Endodermal cell (in vitro differentiated cells): ENCODE results near the gene PDE4D. TPM values are rescaled to one million over a fixed set of nuclear protein-coding genes. Genes with fewer than 3 reads are reported as not detected.

Experiments
- DNase-seq: peaks from one replicate; pipeline ENCODE4 v3.0.0-alpha.2; 2017
- H3K27ac ChIP-seq: 2 replicates; pipeline ENCODE4 v1.5.1; 2013; ENCODE audit warnings: mild to moderate bottlenecking, low read depth, low read length, moderate library complexity
- H3K27me3 ChIP-seq: 2 replicates; pipeline ENCODE4 v1.6.1; 2013; ENCODE audit warnings: mild to moderate bottlenecking, low read length, moderate library complexity; ENCODE audit not compliant: insufficient read depth, control insufficient read depth, poor library complexity, severe bottlenecking
- H3K36me3 ChIP-seq: 2 replicates; pipeline ENCODE4 v1.7.0; 2013; ENCODE audit warnings: mild to moderate bottlenecking, low read length, moderate library complexity; ENCODE audit not compliant: control insufficient read depth, insufficient read depth
- H3K4me1 ChIP-seq: one replicate; pipeline ENCODE4 v1.7.0; 2013; ENCODE audit warnings: low read length; ENCODE audit not compliant: control insufficient read depth, insufficient read depth
- H3K4me3 ChIP-seq: 2 replicates; pipeline ENCODE4 v1.5.1; 2013; ENCODE audit warnings: mild to moderate bottlenecking, low read length, moderate library complexity
- H3K9ac ChIP-seq: 2 replicates; pipeline ENCODE4 v1.6.1; 2013; ENCODE audit warnings: mild to moderate bottlenecking, low read length, moderate library complexity; ENCODE audit not compliant: poor library complexity, severe bottlenecking; ENCODE audit errors: extremely low read depth
- H3K9me3 ChIP-seq: 2 replicates; pipeline ENCODE4 v1.6.1; 2013; ENCODE audit warnings: mild to moderate bottlenecking, low read length, moderate library complexity; ENCODE audit not compliant: control insufficient read depth
- H3K27ac Mint-ChIP-seq: 2 replicates; pipeline ENCODE4 v1.8.0; 2020; ENCODE audit warnings: mixed read lengths
- H3K27me3 Mint-ChIP-seq: 2 replicates; pipeline ENCODE4 v1.8.0; 2021; ENCODE audit warnings: mild to moderate bottlenecking, mixed read lengths; ENCODE audit not compliant: insufficient read depth
- H3K36me3 Mint-ChIP-seq: 2 replicates; pipeline ENCODE4 v1.8.0; 2020; ENCODE audit warnings: low read depth, mixed read lengths
- H3K4me1 Mint-ChIP-seq: 2 replicates; pipeline ENCODE4 v1.8.0; 2020; ENCODE audit warnings: mixed read lengths
- H3K4me3 Mint-ChIP-seq: 2 replicates; pipeline ENCODE4 v1.8.0; 2020; ENCODE audit warnings: mild to moderate bottlenecking, moderate library complexity, mixed read lengths
- H3K9me3 Mint-ChIP-seq: 2 replicates; pipeline ENCODE4 v1.8.0; 2020; ENCODE audit warnings: mild to moderate bottlenecking, mixed read lengths
- CTCF ChIP-seq: fragments of 200-600 bp; sonication (generic); conservative IDR thresholded peaks from 2 replicates; pipeline ENCODE4 v1.5.0; 2021; ENCODE audit warnings: antibody characterized with exemption, mild to moderate bottlenecking
- WGBS, 2 experiments: methylation state at CpG; one replicate each; pipeline versions ENCODE4 v1.1.5 to v1.1.7; 2013; ENCODE audit warnings: missing lambda C conversion rate in 2 of 2, mixed read lengths in 1 of 2; ENCODE audit not compliant: insufficient coverage in 1 of 2, insufficient read length in 1 of 2; 5-methylcytosine and 5-hydroxymethylcytosine counted together
- total RNA-seq, 2 donors: library from RNA; stranded (reverse); fragmentation: NEBNext Ultra II Directional in 1 of 2; extraction: Animal tissue kit (Norgen Biotek cat#: 25700) in 1 of 2; gene quantifications; 2 replicates in 1 of 2; 3 replicates in 1 of 2; pipeline ENCODE4 v1.2.1, GENCODE V29; 2021

The PDE4D gene
- total RNA-seq, 2 donors from 2014 or later, result 9.2 to 11.4 TPM

GRCh38 chr5:59789894-59790293, 103.6 kb downstream of the PDE4D start:
- no peaks in the 10 kb centered on the region for H3K36me3 ChIP-seq
- H3K9ac ChIP-seq, result no peak overlapping the region
- H3K4me1 ChIP-seq, result no peaks in the 10 kb centered on the region
- TF ChIP-seq CTCF, result no peak
- Mint-ChIP-seq H3K9me3 (no peaks in the 10 kb centered on the region), H3K36me3 (no peaks in the 10 kb centered on the region), H3K27ac (no peak overlapping the region), H3K4me1 (peaks cover 5% of the 10 kb centered on the region), H3K27me3 (no peaks in the 10 kb centered on the region), H3K4me3 (no peak overlapping the region)
- H3K27me3 ChIP-seq, result no peaks in the 10 kb centered on the region
- H3K9me3 ChIP-seq, result no peaks in the 10 kb centered on the region
- 80% methylated on average over 2 of the region's 2 CpGs; no CpG with 5 or more reads in 1 of the 2 experiments for WGBS, 2 experiments
- no peak for DNase-seq
- H3K4me3 ChIP-seq, result no peak overlapping the region
- H3K27ac ChIP-seq, result no peak overlapping the region

GRCh38 chr5:59789197-59789596, 104.3 kb downstream of the PDE4D start:
- Histone ChIP-seq H3K4me1 (no peaks in the 10 kb centered on the region), H3K27me3 (no peaks in the 10 kb centered on the region), H3K9me3 (no peaks in the 10 kb centered on the region), H3K4me3 (no peak overlapping the region), H3K36me3 (no peaks in the 10 kb centered on the region), H3K9ac (no peak overlapping the region), H3K27ac (no peak overlapping the region)
- H3K4me3 Mint-ChIP-seq, result no peak overlapping the region
- H3K4me1 Mint-ChIP-seq, result peaks cover 5% of the 10 kb centered on the region
- no peak for DNase-seq
- H3K9me3 Mint-ChIP-seq, result no peaks in the 10 kb centered on the region
- 92 to 100% methylated on average over 2 of the region's 2 CpGs for WGBS, 2 experiments
- TF ChIP-seq CTCF, result no peak
- no peak overlapping the region for H3K27ac Mint-ChIP-seq
- no peaks in the 10 kb centered on the region for H3K36me3 Mint-ChIP-seq
- no peaks in the 10 kb centered on the region for H3K27me3 Mint-ChIP-seq

DNA sequence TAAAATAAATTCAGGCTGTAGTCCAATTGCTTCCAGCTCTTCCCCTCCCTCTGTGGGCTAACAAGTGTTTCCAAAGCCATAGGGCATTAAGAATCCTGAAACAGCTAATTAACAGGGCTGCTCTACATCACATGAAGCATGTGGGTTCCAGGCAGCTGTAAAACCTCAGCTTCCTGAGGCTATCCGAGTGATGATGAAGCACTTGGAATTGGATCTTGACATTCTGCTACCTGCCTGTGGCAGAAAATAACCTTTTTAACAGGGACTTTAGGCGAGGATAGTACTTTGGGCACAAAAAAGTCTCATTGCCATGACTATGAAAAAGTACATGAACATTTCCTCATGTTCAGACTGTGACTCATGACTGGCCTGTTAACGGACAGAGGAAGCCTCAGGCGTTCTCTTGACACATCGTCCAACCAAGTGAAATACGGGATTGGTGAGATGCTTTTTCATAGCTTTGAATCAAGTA, 107.2 kb downstream of the PDE4D start:
- Histone ChIP-seq H3K9me3 (no peaks in the 10 kb centered on the region), H3K4me3 (no peak overlapping the region), H3K27ac (no peak overlapping the region), H3K9ac (no peak overlapping the region), H3K27me3 (no peaks in the 10 kb centered on the region), H3K4me1 (no peaks in the 10 kb centered on the region), H3K36me3 (no peaks in the 10 kb centered on the region)
- H3K36me3 Mint-ChIP-seq, result no peaks in the 10 kb centered on the region
- WGBS, 2 experiments, result 95 to 100% methylated on average over 6 of the region's 6 CpGs
- no peak overlapping the region for H3K4me3 Mint-ChIP-seq
- no peaks in the 10 kb centered on the region for H3K9me3 Mint-ChIP-seq
- H3K27ac Mint-ChIP-seq, result no peak overlapping the region
- DNase-seq, result no peak
- peaks cover 5% of the 10 kb centered on the region for H3K4me1 Mint-ChIP-seq
- H3K27me3 Mint-ChIP-seq, result no peaks in the 10 kb centered on the region
- TF ChIP-seq CTCF, result no peak
